Mucosa of rectum (tissue), 2 donors: ENCODE measurements around the gene NIPBL.

Experiments used
- H3K27ac ChIP-seq, 2 donors: one replicate each; pipeline ENCODE4 v1.7.0; 2013; ENCODE audit warnings: inconsistent platforms in 2 of 2, low read depth in 2 of 2, low read length in 2 of 2
- H3K27me3 ChIP-seq, 2 donors: one replicate each; pipeline ENCODE4 v1.7.0; 2013; ENCODE audit warnings: low read length in 2 of 2; ENCODE audit not compliant: control insufficient read depth in 2 of 2, insufficient read depth in 2 of 2
- H3K36me3 ChIP-seq, 2 donors: one replicate each; pipeline ENCODE4 v1.7.0; 2013; ENCODE audit warnings: low read length in 2 of 2; ENCODE audit not compliant: control insufficient read depth in 2 of 2, insufficient read depth in 2 of 2
- H3K4me1 ChIP-seq, 2 donors: one replicate each; pipeline ENCODE4 v1.7.0; 2013; ENCODE audit warnings: low read length in 2 of 2, mild to moderate bottlenecking in 1 of 2; ENCODE audit not compliant: control insufficient read depth in 2 of 2, insufficient read depth in 2 of 2
- H3K4me3 ChIP-seq, 2 donors: one replicate each; pipeline ENCODE4 v1.7.0; 2013; ENCODE audit warnings: low read length in 2 of 2
- H3K9ac ChIP-seq, 2 donors: one replicate each; pipeline ENCODE4 v1.7.0; 2013; ENCODE audit warnings: low read length in 2 of 2, low read depth in 1 of 2, mild to moderate bottlenecking in 1 of 2
- H3K9me3 ChIP-seq, 2 donors: one replicate each; pipeline ENCODE4 v1.7.0; 2013; ENCODE audit warnings: low read length in 2 of 2; ENCODE audit not compliant: control insufficient read depth in 2 of 2
- donor health status: healthy.
- donor health status: Normal muscosa, but diverticular disease.

Gene NIPBL

GRCh38 chr5:36944024-36944423 is 67.5 kb downstream of the NIPBL start:
- Histone ChIP-seq H3K27me3 (no peaks in the 10 kb centered on the region), H3K9ac (no peak overlapping the region), H3K27ac (no peak overlapping the region), H3K36me3 (no peaks in the 10 kb centered on the region), H3K4me1 (no peaks in the 10 kb centered on the region), H3K9me3 (no peaks in the 10 kb centered on the region), H3K4me3 (no peak overlapping the region)

DNA sequence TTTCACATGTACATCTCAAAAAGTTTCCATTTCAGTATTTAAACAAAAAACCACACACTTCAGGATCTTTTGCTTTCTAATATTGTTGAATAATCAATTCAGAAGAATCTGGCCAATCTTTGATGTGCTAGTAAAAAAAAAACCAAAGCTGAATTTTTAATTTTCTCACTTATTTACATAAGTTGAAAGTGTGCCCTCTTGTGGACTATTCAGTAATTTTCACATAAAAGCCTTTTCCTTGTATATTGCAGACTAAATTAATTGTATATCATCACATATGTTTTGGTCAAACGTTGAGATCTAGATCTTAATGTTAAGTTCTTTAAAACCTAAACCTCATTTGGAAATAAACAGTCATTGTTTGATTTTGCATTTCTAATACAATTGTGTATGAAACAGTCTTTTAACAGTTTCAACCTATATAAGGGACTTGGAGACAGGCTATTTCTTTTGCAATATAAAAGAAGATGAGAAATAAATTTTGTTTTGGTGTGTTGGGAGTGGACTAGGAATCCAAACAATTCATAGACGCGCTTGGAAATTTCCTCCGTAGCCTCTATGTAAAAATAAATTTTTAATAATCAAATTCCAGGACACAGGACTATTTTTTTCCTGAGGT is 68.1 kb downstream of the NIPBL start:
- no peak overlapping the region for H3K4me3 ChIP-seq
- no peak overlapping the region for H3K9ac ChIP-seq
- H3K27ac ChIP-seq = no peak overlapping the region
- no peaks in the 10 kb centered on the region for H3K9me3 ChIP-seq
- no peaks in the 10 kb centered on the region for H3K27me3 ChIP-seq
- no peaks in the 10 kb centered on the region for H3K36me3 ChIP-seq
- peaks cover 0 to 2% of the 10 kb centered on the region in 2 donors for H3K4me1 ChIP-seq

- H3K9me3 ChIP-seq = no peaks in the 10 kb centered on the region
- H3K9ac ChIP-seq = no peak overlapping the region
- no peaks in the 10 kb centered on the region for H3K27me3 ChIP-seq
- no peak overlapping the region for H3K27ac ChIP-seq
- H3K4me1 ChIP-seq = peaks cover 0 to 9% of the 10 kb centered on the region in 2 donors
- no peak overlapping the region for H3K4me3 ChIP-seq
- no peaks in the 10 kb centered on the region for H3K36me3 ChIP-seq
Measured at GRCh38 chr5:36945687-36946086, 69.1 kb downstream of the NIPBL start.

GRCh38 chr5:36946101-36946500 is 69.5 kb downstream of the NIPBL start:
- Histone ChIP-seq H3K4me1 (peaks cover 1 to 11% of the 10 kb centered on the region in 2 donors), H3K27me3 (no peaks in the 10 kb centered on the region)

DNA sequence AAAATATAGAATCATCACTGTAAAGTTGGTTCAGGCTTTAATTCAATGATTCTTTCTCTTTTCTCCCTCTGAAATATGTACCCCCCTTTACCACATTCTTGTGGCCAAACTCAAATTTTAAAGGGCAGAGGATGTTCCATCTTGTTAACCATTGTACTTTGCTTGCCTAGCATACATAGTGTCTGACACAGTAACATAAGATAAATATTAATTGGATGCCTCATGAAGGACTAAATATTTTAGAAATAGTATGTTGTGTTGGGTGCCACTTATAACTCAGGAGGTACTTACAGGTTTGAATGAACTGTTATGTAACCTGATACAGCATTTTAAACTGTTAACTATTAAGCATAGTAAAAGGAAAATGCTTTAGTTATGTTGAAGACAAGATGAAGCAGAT is 71.5 kb downstream of the NIPBL start:
- Histone ChIP-seq H3K27me3 (no peaks in the 10 kb centered on the region), H3K27ac (no peak overlapping the region), H3K9ac (no peak overlapping the region), H3K4me1 (peaks cover 4 to 11% of the 10 kb centered on the region in 2 donors), H3K4me3 (no peak overlapping the region), H3K36me3 (no peaks in the 10 kb centered on the region), H3K9me3 (no peaks in the 10 kb centered on the region)

More at GRCh38 chr5:36946101-36946500, 69.5 kb downstream of the NIPBL start:
- Histone ChIP-seq H3K9ac (no peak overlapping the region), H3K27ac (no peak overlapping the region), H3K4me3 (no peak overlapping the region), H3K36me3 (no peaks in the 10 kb centered on the region), H3K9me3 (no peaks in the 10 kb centered on the region)

DNA sequence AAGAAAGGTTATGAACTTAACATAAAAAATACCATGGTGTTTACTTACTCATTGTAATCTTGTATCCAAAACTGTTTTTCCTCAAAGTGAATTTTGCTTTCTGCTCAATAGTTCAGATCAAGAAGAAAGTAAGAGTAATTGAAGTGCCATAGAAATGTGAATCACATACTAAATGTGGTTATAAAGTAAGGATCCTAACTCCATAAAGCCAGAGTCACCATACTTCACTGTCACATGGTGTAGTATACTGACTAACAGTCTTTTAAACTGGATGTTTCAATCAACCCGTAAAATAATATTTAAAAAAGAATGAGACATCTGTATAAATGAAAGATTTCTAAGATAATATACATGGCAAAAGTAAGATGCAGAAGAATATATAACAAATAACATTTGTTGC is 72.1 kb downstream of the NIPBL start:
- H3K36me3 ChIP-seq = no peaks in the 10 kb centered on the region
- peaks cover 4 to 11% of the 10 kb centered on the region in 2 donors for H3K4me1 ChIP-seq
- H3K27ac ChIP-seq = no peak overlapping the region
- no peak overlapping the region for H3K4me3 ChIP-seq
- no peaks in the 10 kb centered on the region for H3K9me3 ChIP-seq
- H3K27me3 ChIP-seq = no peaks in the 10 kb centered on the region
- H3K9ac ChIP-seq = no peak overlapping the region

- Histone ChIP-seq H3K4me3 (no peak overlapping the region), H3K9ac (no peak overlapping the region), H3K9me3 (no peaks in the 10 kb centered on the region), H3K27ac (no peak overlapping the region), H3K4me1 (peaks cover 4 to 11% of the 10 kb centered on the region in 2 donors), H3K36me3 (no peaks in the 10 kb centered on the region), H3K27me3 (no peaks in the 10 kb centered on the region)
Measured at GRCh38 chr5:36949593-36949992, 73.0 kb downstream of the NIPBL start.

DNA sequence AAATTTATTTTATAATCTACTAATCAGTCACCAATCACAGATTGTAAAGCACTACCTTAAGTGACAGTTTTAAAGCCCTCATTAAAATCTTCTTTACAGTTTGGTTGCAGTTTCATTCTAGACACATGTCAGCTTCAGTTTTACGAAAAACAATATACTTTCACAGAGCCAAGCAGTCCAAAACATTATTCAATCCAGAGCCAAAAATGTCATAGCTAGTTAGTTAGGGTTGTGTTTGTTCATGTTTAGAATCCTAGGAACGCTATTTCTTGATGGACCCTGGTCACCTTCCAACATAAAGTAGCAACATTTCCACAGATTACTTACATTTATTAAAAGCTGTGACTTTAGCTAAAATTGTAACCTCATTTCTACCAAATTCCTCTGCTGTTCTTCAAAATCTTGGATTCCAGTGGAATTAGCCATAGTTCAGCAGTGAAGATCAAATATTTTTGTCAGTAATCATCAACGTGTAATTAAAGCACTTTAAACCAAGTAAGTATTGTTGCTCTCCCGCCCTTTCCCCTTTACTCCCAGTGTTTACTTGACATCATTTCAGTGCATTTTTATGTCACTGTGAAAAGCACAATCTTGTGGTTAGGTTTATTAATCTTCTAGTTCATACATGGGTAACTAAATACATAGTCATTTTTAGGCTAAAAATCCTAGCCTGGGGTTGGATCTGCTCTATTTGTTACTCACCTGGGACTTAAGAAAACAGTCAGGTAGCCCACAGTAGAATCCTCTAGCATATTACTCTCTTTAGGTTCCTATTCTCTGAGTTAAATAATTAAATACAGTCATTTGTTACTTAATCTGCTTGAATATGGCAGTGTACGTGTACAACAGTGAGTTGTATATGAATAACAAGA is 74.3 kb downstream of the NIPBL start:
- Histone ChIP-seq H3K4me3 (no peak overlapping the region), H3K9me3 (no peaks in the 10 kb centered on the region), H3K9ac (no peak overlapping the region), H3K27me3 (no peaks in the 10 kb centered on the region), H3K4me1 (peaks cover 4 to 11% of the 10 kb centered on the region in 2 donors), H3K27ac (no peak overlapping the region), H3K36me3 (no peaks in the 10 kb centered on the region)

- no peak overlapping the region for H3K9ac ChIP-seq
- no peak overlapping the region for H3K27ac ChIP-seq
- no peaks in the 10 kb centered on the region for H3K27me3 ChIP-seq
- H3K9me3 ChIP-seq = no peaks in the 10 kb centered on the region
- no peak overlapping the region for H3K4me3 ChIP-seq
- peaks cover 2 to 8% of the 10 kb centered on the region in 2 donors for H3K36me3 ChIP-seq
- H3K4me1 ChIP-seq = peaks cover 4 to 11% of the 10 kb centered on the region in 2 donors
Measured at GRCh38 chr5:36953043-36953442, 76.5 kb downstream of the NIPBL start.

DNA sequence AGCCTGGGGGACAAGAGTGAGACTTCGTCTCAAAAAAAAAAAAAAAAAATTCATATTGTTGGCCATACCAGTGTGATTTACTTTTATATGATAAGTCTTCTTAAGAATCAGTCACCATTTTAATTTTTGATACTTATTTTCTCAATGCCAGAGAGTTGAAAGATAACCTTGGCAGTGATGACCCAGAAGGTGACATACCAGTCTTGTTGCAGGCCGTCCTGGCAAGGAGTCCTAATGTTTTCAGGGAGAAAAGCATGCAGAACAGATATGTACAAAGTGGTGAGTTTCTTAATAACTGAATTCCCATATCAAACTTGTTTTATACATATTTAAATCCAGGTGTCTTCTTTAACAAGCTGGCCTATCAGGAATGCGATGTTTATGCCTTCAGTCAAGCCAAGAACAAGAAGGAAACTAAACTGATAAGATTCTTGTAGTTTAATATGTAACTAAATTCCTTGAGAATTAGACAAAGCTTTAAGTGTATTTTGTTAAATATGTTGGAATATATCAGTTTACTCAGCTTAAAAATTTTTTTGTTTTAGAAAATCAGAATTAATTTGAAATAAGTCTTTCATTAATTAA is 81.5 kb downstream of the NIPBL start:
- Histone ChIP-seq H3K4me3 (no peak overlapping the region), H3K36me3 (peaks cover 19 to 20% of the 10 kb centered on the region in 2 donors), H3K9me3 (no peaks in the 10 kb centered on the region), H3K27me3 (no peaks in the 10 kb centered on the region), H3K9ac (no peak overlapping the region), H3K4me1 (no peaks in the 10 kb centered on the region), H3K27ac (no peak overlapping the region)
